GM12878 (cell line): ENCODE results near the gene HAS3. TPM values are rescaled to one million over a fixed set of nuclear protein-coding genes. Genes with fewer than 3 reads are reported as not detected.

ENCODE experiments used
- ATAC-seq: fragments of 200-7000 bp; cut with Tn5 transposase; 3 replicates; pipeline ENCODE4 v1.9.1; 2020; ENCODE audit warnings: mild to moderate bottlenecking, moderate library complexity
- BruUV-seq: library from RNA; stranded (reverse); fragments of 400-500 nt; replicated peaks from 2 replicates; lab custom pipeline; 2021; lab: Mats Ljungman, UMichigan
- CTCF ChIA-PET: fragments of 300-600 bp; sonication (Branson Sonifier 250); formaldehyde crosslinking; extraction: SDS; loops from one replicate; lab custom pipeline; 2021; ENCODE audit warnings: inconsistent platforms; lab: Yijun Ruan, JAX
- POLR2A ChIA-PET: fragments of 350-600 bp; formaldehyde crosslinking; extraction: SDS; loops from one replicate; lab custom pipeline; 2021; ENCODE audit warnings: inconsistent platforms; lab: Charles Lee
- RAD21 ChIA-PET: fragments of 300-600 bp; sonication (Branson Sonifier 250); formaldehyde crosslinking; loops from one replicate; lab custom pipeline; 2023; ENCODE audit warnings: antibody characterized with exemption; ENCODE audit not compliant: unreplicated experiment; lab: Charles Lee
- SMC1A ChIA-PET: fragments of 300-600 bp; sonication (Branson Sonifier 250); formaldehyde crosslinking; loops from one replicate; lab custom pipeline; 2023; ENCODE audit not compliant: unreplicated experiment, uncharacterized antibody; lab: Charles Lee
- DNase-seq: peaks from one replicate; pipeline ENCODE4 v3.0.0-alpha.2; 2011; ENCODE audit warnings: low read depth, low spot score
- FAIRE-seq: peaks from 3 replicates; lab custom pipeline; 2011; peaks lifted over from hg19 to GRCh38; lab: Jason Lieb, UNC
- H2AFZ ChIP-seq: 2 replicates; pipeline ENCODE4 v1.6.0; 2011; ENCODE audit warnings: low read depth, low read length, control low read depth; ENCODE audit not compliant: control insufficient read depth
- H3K27ac ChIP-seq: 2 replicates; pipeline ENCODE4 v1.5.1; 2011; ENCODE audit warnings: control low read depth; ENCODE audit not compliant: control insufficient read depth, insufficient read depth
- H3K27me3 ChIP-seq, 2 experiments: replicated peaks in 1 of 2; 2 replicates each; pipeline versions ENCODE4 v1.6.0 to v1.6.1; 2011; ENCODE audit warnings: low read length in 1 of 2; ENCODE audit not compliant: control insufficient read depth in 2 of 2, insufficient read depth in 2 of 2
- H3K36me3 ChIP-seq, 2 experiments: 2 replicates each; pipeline ENCODE4 v1.5.1; 2011; ENCODE audit warnings: low read length in 1 of 2; ENCODE audit not compliant: control insufficient read depth in 2 of 2, insufficient read depth in 2 of 2
- H3K4me1 ChIP-seq: 2 replicates; pipeline ENCODE4 v1.6.1; 2011; ENCODE audit warnings: mild to moderate bottlenecking, low read length, moderate library complexity, mixed read lengths; ENCODE audit not compliant: control insufficient read depth, insufficient read depth
- H3K4me2 ChIP-seq: 2 replicates; pipeline ENCODE4 v1.6.0; 2011; ENCODE audit warnings: control low read depth; ENCODE audit not compliant: control insufficient read depth, insufficient read depth
- H3K4me3 ChIP-seq: fragments of 200-600 bp; sonication (generic); 2 replicates; pipeline ENCODE4 v1.5.1; 2016
- H3K79me2 ChIP-seq: 2 replicates; pipeline ENCODE4 v1.6.0; 2011; ENCODE audit warnings: low read length; ENCODE audit not compliant: control insufficient read depth, insufficient read depth
- H3K9ac ChIP-seq: 2 replicates; pipeline ENCODE4 v1.8.0; 2011; ENCODE audit warnings: low read length, control low read depth, mixed read lengths; ENCODE audit not compliant: control insufficient read depth, insufficient read depth
- H3K9me3 ChIP-seq: replicated peaks from 3 replicates; pipeline ENCODE4 v1.5.1; 2011; ENCODE audit warnings: mild to moderate bottlenecking, low read length; ENCODE audit not compliant: control insufficient read depth, insufficient read depth
- H4K20me1 ChIP-seq: 2 replicates; pipeline ENCODE4 v1.6.0; 2011; ENCODE audit not compliant: control insufficient read depth, insufficient read depth
- IKZF1 ChIP-seq: fragments of 450-650 bp; conservative IDR thresholded peaks from 2 replicates; pipeline ENCODE4 v1.6.1; 2017; ENCODE audit warnings: antibody characterized with exemption, mild to moderate bottlenecking
- IRF4 ChIP-seq: IDR thresholded peaks from 2 replicates; pipeline ENCODE4 v1.6.1; 2011; ENCODE audit warnings: low read depth, low read length
- JUNB ChIP-seq: IDR thresholded peaks from 2 replicates; pipeline ENCODE4 v1.6.1; 2016; ENCODE audit warnings: antibody characterized with exemption, mild to moderate bottlenecking
- MXI1 ChIP-seq: fragments of 150-350 bp; IDR thresholded peaks from 2 replicates; pipeline ENCODE4 v1.6.1; 2011; ENCODE audit warnings: low read depth, mild to moderate bottlenecking, inconsistent platforms, low read length, improper control_type of control experiment
- PBX3 ChIP-seq: IDR thresholded peaks from 2 replicates; pipeline ENCODE4 v1.6.1; 2011; ENCODE audit warnings: mild to moderate bottlenecking, low read depth, low read length, moderate library complexity; ENCODE audit not compliant: insufficient replicate concordance
- POLR2AphosphoS2 ChIP-seq: IDR thresholded peaks from 2 replicates; pipeline ENCODE4 v1.6.1; 2011; ENCODE audit warnings: low read depth, mild to moderate bottlenecking, low read length, improper control_type of control experiment, moderate library complexity
- SMARCA5 ChIP-seq: fragments of 450-650 bp; IDR thresholded peaks from 2 replicates; pipeline ENCODE4 v1.6.1; 2017; ENCODE audit warnings: mild to moderate bottlenecking
- SPI1 ChIP-seq: IDR thresholded peaks from 2 replicates; pipeline ENCODE4 v1.6.1; 2011; ENCODE audit warnings: low read depth, mild to moderate bottlenecking, low read length, moderate library complexity, borderline replicate concordance; ENCODE audit not compliant: insufficient read depth
- ZZZ3 ChIP-seq: IDR thresholded peaks from 2 replicates; pipeline ENCODE4 v1.6.1; 2011; ENCODE audit warnings: low read depth; ENCODE audit not compliant: control insufficient read depth, insufficient read length
- WGBS: methylation state at CpG from one replicate; pipeline ENCODE4 v1.1.6; 2016; ENCODE audit warnings: low lambda C conversion rate; ENCODE audit not compliant: insufficient replicate concordance, insufficient coverage; ENCODE audit errors: missing lambda C conversion rate; 5-methylcytosine and 5-hydroxymethylcytosine counted together
- in situ Hi-C: fragments of 300-500 bp; cut with MboI; formaldehyde crosslinking; loops from 9 replicates; pipeline ENCODE4 v1.14.3; 2018; ENCODE audit warnings: mixed read lengths
- intact Hi-C: fragments of 100-400 bp; cut with micrococcal nuclease; formaldehyde crosslinking; loops from one replicate; pipeline ENCODE4 v1.14.2; 2022; ENCODE audit not compliant: unreplicated experiment
- polyA plus RNA-seq, 11 experiments: library from polyadenylated mRNA; depleted of rRNA in 4 of 11; unstranded in 6 of 11; stranded (reverse) in 5 of 11; fragments of >200 nt; fragmentation: Nextera tagmentation in 4 of 11; fragmentation: Illumina TruSeq in 1 of 11; extraction: Ambion mirVana in 4 of 11; extraction: Trizol in 1 of 11; gene quantifications; 1 replicate in 1 of 11; 2 replicates in 10 of 11; pipeline versions ENCODE4 v1.2.1 to v1.2.3, GENCODE V29; 2011 to 2016; ENCODE audit warnings: inconsistent platforms in 2 of 11, missing spikeins in 2 of 11, low read depth in 1 of 11
- total RNA-seq, 4 experiments: library from RNA; depleted of rRNA in 3 of 4; stranded (reverse); fragments of >200 nt in 3 of 4; fragmentation: Illumina TruSeq in 1 of 4; extraction: Trizol in 1 of 4; gene quantifications; 2 replicates each; pipeline versions ENCODE4 v1.2.1 to v1.2.3, GENCODE V29; 2013 to 2021

HAS3 gene
- total and polyA plus RNA-seq, 10 of the 15 experiments (the other 5 are each of a cell fraction or from before 2014, with no cell fraction given): 0.06 to 0.56 (median 0.19) TPM; not detected in 2

- no TSS peak for BruUV-seq
- FAIRE-seq (peak; percentile 85), DNase-seq (peak; percentile 21), ATAC-seq (peak; percentile 92)
- no peaks in the 10 kb centered on the region for H3K9me3 ChIP-seq
- H3K4me2 ChIP-seq: peak overlapping the region; percentile 35; the same call in 1 of the 2 replicates
- H2AFZ ChIP-seq: no peak overlapping the region
- H3K9ac ChIP-seq: no peak overlapping the region
- H3K36me3 ChIP-seq: no peaks in the 10 kb centered on the region
- intact Hi-C loops (no loop called here), in situ Hi-C loops (no loop called here)
- TF ChIP-seq SMARCA5 (no peak), JUNB (peak; percentile 54; the same call in 1 of the 2 replicates), MXI1 (no peak), PBX3 (no peak), SPI1 (no peak), ZZZ3 (no peak), POLR2AphosphoS2 (no peak), IKZF1 (no peak), IRF4 (0 out of 2 replicates have a peak, but pooled peaks have one; percentile 11)
- H3K4me3 ChIP-seq: no peak overlapping the region
- POLR2A ChIA-PET: no interaction called here
- H3K4me1 ChIP-seq: peaks cover 10% of the 10 kb centered on the region
- CTCF ChIA-PET: interaction anchor here (0.8 kb wide), 1 partner anchor 22 kb away, joined by 3 read pairs; no protein-coding TSS in a partner anchor
- no peaks in the 10 kb centered on the region for H3K27me3 ChIP-seq
- RAD21 ChIA-PET: interaction anchor here (1.2 kb wide), 1 partner anchor 242 kb away, joined by 3 read pairs; no protein-coding TSS in a partner anchor
- H3K79me2 ChIP-seq: no peaks in the 10 kb centered on the region
- no peak overlapping the region for H3K27ac ChIP-seq
- H4K20me1 ChIP-seq: no peaks in the 10 kb centered on the region
- SMC1A ChIA-PET: interaction anchor here (0.8 kb wide), 1 partner anchor 23 kb away, joined by 3 read pairs; no protein-coding TSS in a partner anchor
- WGBS: 61% methylated on average over 16 of the region's 16 CpGs
Measured at GRCh38 chr16:69089091-69089910, 16.2 kb upstream of the HAS3 start.
